ENCODE data around the gene CERS5.

CERS5 gene

GRCh38 chr12:50123203-50123602 lies 44.0 kb downstream of the CERS5 start:
- Histone ChIP-seq H3K27me3 (ENCODE audit: control insufficient read depth, insufficient read depth, low read length) (no peaks in the 10 kb centered on the region), H3K79me2 (peaks cover 72% of the 10 kb centered on the region), H2AFZ (no peak overlapping the region), H3K4me3 (ENCODE audit: low read depth, low read length) (no peak overlapping the region), H3K36me3 (ENCODE audit: control insufficient read depth, insufficient read depth, low read length) (no peaks in the 10 kb centered on the region), H3K9ac (no peak overlapping the region), H3K4me2 (ENCODE audit: low read length) (no peak overlapping the region), H3K9me3 (ENCODE audit: control insufficient read depth, low read length) (no peaks in the 10 kb centered on the region), H3K4me1 (peaks cover 2% of the 10 kb centered on the region), H3K27ac (no peak overlapping the region)
- TF ChIP-seq CTCF (IDR thresholded peaks at IDR 0.05), result no peak

- Histone ChIP-seq H3K9me3 (ENCODE audit: control insufficient read depth, low read length) (no peaks in the 10 kb centered on the region), H3K27me3 (ENCODE audit: control insufficient read depth, insufficient read depth, low read length) (no peaks in the 10 kb centered on the region), H3K36me3 (ENCODE audit: control insufficient read depth, insufficient read depth, low read length) (no peaks in the 10 kb centered on the region), H3K4me2 (ENCODE audit: low read length) (no peak overlapping the region), H3K79me2 (peaks cover 76% of the 10 kb centered on the region), H3K4me3 (ENCODE audit: low read depth, low read length) (no peak overlapping the region), H3K9ac (no peak overlapping the region), H3K27ac (no peak overlapping the region), H3K4me1 (peaks cover 4% of the 10 kb centered on the region), H2AFZ (no peak overlapping the region)
- no peak for TF ChIP-seq CTCF (IDR thresholded peaks at IDR 0.05)
These were observed 45.5 kb downstream of the CERS5 start for GRCh38 chr12:50121641-50122040.

- Histone ChIP-seq H3K4me1 (peaks cover 5% of the 10 kb centered on the region), H3K27me3 (ENCODE audit: control insufficient read depth, insufficient read depth, low read length) (no peaks in the 10 kb centered on the region), H3K79me2 (peaks cover 82% of the 10 kb centered on the region), H3K9ac (no peak overlapping the region), H3K4me2 (ENCODE audit: low read length) (no peak overlapping the region), H3K27ac (no peak overlapping the region), H3K36me3 (ENCODE audit: control insufficient read depth, insufficient read depth, low read length) (no peaks in the 10 kb centered on the region), H3K9me3 (ENCODE audit: control insufficient read depth, low read length) (no peaks in the 10 kb centered on the region), H3K4me3 (ENCODE audit: low read depth, low read length) (no peak overlapping the region), H2AFZ (no peak overlapping the region)
- TF ChIP-seq CTCF (IDR thresholded peaks at IDR 0.05), result no peak
These were observed 46.2 kb downstream of the CERS5 start for GRCh38 chr12:50120953-50121352.

GRCh38 chr12:50120521-50120920 lies 46.6 kb downstream of the CERS5 start:
- H3K27ac ChIP-seq, result no peak overlapping the region
- no peak overlapping the region for H2AFZ ChIP-seq
- no peak overlapping the region for H3K4me2 ChIP-seq (ENCODE audit: low read length)
- TF ChIP-seq CTCF (IDR thresholded peaks at IDR 0.05), result no peak
- peaks cover 5% of the 10 kb centered on the region for H3K4me1 ChIP-seq
- H3K36me3 ChIP-seq (ENCODE audit: control insufficient read depth, insufficient read depth, low read length), result no peaks in the 10 kb centered on the region
- no peak overlapping the region for H3K9ac ChIP-seq
- peaks cover 84% of the 10 kb centered on the region for H3K79me2 ChIP-seq
- no peak overlapping the region for H3K4me3 ChIP-seq (ENCODE audit: low read depth, low read length)
- no peaks in the 10 kb centered on the region for H3K9me3 ChIP-seq (ENCODE audit: control insufficient read depth, low read length)
- no peaks in the 10 kb centered on the region for H3K27me3 ChIP-seq (ENCODE audit: control insufficient read depth, insufficient read depth, low read length)

- no peak for TF ChIP-seq CTCF (IDR thresholded peaks at IDR 0.05)
These were observed 47.8 kb downstream of the CERS5 start for GRCh38 chr12:50119387-50119786.

More at GRCh38 chr12:50119387-50119786, 47.8 kb downstream of the CERS5 start:
- Histone ChIP-seq H3K36me3 (ENCODE audit: control insufficient read depth, insufficient read depth, low read length) (no peaks in the 10 kb centered on the region), H3K27me3 (ENCODE audit: control insufficient read depth, insufficient read depth, low read length) (no peaks in the 10 kb centered on the region), H3K4me3 (ENCODE audit: low read depth, low read length) (no peak overlapping the region), H3K27ac (no peak overlapping the region), H3K9me3 (ENCODE audit: control insufficient read depth, low read length) (no peaks in the 10 kb centered on the region), H3K79me2 (peaks cover 86% of the 10 kb centered on the region), H2AFZ (no peak overlapping the region), H3K9ac (no peak overlapping the region), H3K4me1 (peaks cover 5% of the 10 kb centered on the region), H3K4me2 (ENCODE audit: low read length) (no peak overlapping the region)
